Gastroesophageal sphincter (tissue), 3 donors: ENCODE measurements around the gene GIPC1.

Experiments used
- EP300 ChIP-seq: sonication (generic); formaldehyde crosslinking; IDR thresholded peaks from one replicate; pipeline ENCODE4 v1.6.1; 2017; ENCODE audit warnings: antibody characterized with exemption, mild to moderate bottlenecking
- POLR2A ChIP-seq, 2 donors: fragments of 450-650 bp; IDR thresholded peaks; one replicate each; pipeline ENCODE4 v1.6.1; 2017; ENCODE audit warnings: antibody characterized with exemption in 2 of 2, mild to moderate bottlenecking in 2 of 2, moderate library complexity in 1 of 2
- POLR2AphosphoS5 ChIP-seq: sonication (generic); formaldehyde crosslinking; IDR thresholded peaks from one replicate; pipeline ENCODE4 v1.6.1; 2017; ENCODE audit warnings: antibody characterized with exemption
- TF ChIP-seq, protein P1 (sequence below), 4 experiments: fragments of 200-600 bp in 2 of 4; fragments of 450-650 bp in 2 of 4; sonication (generic) in 1 of 4; IDR thresholded peaks; one replicate each; pipeline ENCODE4 v1.5.1; 2017 to 2019; ENCODE audit warnings: antibody characterized with exemption in 4 of 4, mild to moderate bottlenecking in 2 of 4, moderate library complexity in 2 of 4

GRCh38 chr19:14533450-14533849 lies 37.5 kb upstream of the GIPC1 start:
- TF ChIP-seq POLR2AphosphoS5 = no peak
- no peak for TF ChIP-seq POLR2A (IDR thresholded peaks at IDR 0.05)
- TF ChIP-seq, protein P1, sequence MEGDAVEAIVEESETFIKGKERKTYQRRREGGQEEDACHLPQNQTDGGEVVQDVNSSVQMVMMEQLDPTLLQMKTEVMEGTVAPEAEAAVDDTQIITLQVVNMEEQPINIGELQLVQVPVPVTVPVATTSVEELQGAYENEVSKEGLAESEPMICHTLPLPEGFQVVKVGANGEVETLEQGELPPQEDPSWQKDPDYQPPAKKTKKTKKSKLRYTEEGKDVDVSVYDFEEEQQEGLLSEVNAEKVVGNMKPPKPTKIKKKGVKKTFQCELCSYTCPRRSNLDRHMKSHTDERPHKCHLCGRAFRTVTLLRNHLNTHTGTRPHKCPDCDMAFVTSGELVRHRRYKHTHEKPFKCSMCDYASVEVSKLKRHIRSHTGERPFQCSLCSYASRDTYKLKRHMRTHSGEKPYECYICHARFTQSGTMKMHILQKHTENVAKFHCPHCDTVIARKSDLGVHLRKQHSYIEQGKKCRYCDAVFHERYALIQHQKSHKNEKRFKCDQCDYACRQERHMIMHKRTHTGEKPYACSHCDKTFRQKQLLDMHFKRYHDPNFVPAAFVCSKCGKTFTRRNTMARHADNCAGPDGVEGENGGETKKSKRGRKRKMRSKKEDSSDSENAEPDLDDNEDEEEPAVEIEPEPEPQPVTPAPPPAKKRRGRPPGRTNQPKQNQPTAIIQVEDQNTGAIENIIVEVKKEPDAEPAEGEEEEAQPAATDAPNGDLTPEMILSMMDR (IDR thresholded peaks at IDR 0.05) = no peak
- TF ChIP-seq EP300 = no peak
